NK-92 treated with Interleukin-12 subunit alpha and Interleukin-12 subunit beta, amount 100 ng/mL, for 24 hours (cell line): ENCODE measurements around the gene PIBF1.
"Not testable (repeated sequence)": the region's sequence is repeated elsewhere in the genome, so short reads cannot be mapped to it uniquely, and the experiment has no call there.

ENCODE experiments used
- DNase-seq: peaks from one replicate; lab custom pipeline; 2025; lab: John Stamatoyannopoulos, UW

PIBF1 gene

DNA sequence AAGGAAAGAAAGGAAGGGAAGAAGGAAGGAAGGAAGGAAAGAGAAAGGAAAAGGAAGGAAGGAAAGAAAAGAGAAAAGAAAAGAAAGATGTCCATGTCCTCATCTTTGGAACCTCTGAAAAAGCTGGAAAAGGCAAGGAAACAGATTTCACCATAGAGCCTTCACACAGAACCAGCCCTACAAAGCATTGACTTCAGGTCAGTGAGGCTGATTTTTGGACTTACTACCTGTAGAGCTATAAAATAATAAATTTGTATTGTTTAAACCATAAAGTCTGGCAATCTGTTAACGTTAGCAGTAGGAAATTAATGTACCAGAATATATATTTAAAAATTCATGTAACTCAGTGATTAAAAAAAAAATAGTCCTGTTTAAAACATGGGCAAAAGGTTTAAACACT lies 130.0 kb downstream of the PIBF1 start:
- no peak for DNase-seq

DNA sequence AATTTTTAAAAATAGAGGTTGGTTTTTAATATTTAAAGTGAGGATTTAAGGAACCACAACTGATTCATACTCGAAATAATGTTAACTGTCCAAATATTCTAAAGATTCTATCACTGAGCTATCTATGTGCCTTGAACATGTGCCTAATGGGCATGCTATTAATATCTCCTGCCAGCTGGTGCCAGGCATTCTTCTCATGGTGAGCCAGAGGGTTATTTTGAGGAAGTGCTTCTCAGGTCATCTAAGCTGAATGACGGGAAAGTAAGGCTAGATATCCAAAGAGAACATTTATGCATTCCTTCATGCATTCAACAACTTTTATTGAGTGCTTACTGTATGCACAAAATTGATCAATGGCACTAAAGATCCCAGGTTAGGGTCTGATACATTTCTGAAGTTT lies 138.2 kb downstream of the PIBF1 start:
- DNase-seq, result no peak

DNA sequence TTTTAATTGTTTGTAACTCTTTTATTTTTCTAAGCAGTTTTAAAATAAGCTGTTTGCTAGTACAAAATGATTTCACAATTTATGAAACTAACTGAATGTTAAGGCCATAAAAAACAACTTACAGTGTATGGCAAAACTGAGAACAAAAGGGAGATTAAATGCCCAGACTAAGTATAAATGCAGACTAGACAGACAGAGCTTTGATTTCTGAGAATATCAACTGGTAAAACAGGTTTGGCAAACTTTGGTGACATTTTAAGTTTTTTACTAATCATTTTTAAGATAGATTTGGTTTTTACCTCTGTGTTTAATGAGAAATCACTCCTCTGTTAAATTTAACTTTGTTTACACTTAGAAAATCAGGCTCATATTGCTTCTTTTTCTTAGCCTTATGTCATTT lies 149.4 kb downstream of the PIBF1 start:
- no peak for DNase-seq

DNA sequence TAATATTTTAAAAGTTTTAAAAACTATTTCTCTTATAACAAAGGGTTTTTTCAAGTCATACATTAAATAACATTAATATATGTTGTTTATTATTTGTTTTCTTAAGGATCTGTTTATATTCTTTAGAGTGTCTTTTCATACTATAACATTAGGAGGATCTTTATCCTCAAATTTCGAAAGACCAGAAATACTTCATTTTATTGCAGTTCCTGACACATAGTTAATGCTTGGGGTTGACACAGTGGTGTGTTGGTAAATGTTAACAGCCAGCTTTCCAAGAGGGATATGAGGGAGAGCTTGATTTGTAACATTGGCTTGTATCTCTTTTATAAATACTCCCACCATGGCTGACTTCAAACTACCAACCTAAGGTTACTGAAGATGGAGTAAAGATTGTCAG lies 150.3 kb downstream of the PIBF1 start:
- no peak for DNase-seq

DNA sequence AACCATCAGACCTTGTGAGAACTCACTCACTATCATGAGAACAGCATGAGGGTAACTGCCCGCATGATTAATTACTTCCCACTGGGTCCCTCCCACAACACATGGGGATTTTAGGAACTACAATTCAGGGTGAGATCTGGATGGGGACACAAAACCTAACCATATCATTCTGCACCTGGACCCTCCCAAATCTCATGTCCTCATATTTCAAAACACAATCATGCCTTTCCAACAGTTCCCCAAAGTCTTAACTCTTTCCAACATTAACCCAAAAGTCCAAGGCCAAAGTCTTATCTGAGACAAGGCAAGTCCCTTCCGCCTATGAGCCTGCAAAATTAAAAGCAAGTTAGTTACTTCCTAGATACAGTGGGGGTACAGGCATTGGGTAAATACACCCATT lies 164.3 kb downstream of the PIBF1 start:
- not testable (repeated sequence) for DNase-seq

DNA sequence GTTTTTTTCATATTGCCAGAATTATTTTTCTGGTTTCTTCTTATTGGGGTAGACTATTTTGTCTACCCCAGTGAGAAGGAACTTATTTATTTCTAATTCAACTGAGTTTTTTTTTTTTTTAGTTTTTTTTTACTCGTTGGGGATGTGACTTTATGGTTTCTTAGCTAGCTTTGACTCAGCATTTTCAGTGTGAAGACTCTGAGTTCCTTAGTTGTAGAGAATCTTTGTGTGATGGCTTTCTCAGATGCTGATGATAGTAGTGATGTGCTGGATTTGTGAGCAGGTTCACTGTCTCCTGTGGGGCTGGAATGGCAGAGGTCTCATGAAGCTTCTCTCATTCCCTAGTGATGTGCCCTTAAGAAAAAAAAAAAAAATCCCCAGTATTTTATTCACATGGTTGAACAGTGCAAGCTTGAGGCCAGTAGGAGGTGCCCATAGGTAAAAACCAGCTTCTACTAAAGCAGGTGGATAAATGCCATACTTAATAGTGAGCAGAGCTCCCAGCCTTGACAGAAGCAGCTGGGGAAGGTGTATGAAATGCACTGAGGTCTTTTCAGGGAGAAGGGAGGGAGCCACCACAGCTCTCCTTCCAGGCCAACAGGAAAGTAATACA lies 170.7 kb downstream of the PIBF1 start:
- DNase-seq, result no peak

DNA sequence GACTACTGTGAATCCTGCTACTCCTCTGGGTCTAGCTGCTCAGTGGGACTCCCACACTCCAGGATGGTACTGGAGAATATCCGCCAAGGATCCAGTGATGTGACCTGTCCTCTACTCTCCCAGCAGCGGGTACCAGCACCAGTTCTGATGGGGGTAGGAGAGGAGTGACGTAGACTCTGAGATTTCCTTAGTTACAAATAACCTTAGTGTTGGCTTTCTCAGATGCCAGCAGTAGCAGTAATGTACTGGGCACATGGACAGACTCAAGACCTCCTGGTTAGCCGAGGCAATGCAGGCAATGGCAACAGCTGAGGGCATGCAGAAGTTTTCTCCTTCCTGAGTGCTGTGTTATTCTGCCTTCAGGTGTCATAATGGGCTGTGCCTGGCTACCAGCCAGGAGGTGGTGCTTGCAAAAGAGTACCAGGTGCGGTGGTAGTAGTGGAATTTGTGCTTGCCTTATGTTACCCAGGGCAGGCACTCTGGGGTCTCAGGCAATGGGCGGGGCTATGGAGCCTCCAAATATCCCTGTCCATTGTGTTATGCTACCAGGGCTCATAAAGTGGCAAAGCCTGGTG lies 171.5 kb downstream of the PIBF1 start:
- DNase-seq, result no peak

DNA sequence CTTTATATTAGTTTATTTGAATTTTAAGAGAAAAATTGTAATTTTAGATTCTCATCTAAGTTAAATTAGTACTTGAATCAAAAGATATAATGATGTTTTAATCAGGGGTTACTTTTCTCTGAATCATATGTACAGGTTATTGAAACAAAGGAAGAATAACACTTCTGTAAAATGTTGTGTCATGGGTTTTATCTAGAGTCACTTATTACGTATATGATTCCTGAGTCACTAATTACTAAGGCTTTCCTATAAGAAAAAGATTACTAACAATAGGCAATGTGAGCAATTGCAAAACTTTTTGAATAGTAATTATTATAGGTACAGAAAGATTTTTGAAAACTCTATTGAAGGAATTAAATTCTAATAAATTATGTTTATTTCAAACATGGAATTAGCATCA lies 177.7 kb downstream of the PIBF1 start:
- DNase-seq, result no peak

DNA sequence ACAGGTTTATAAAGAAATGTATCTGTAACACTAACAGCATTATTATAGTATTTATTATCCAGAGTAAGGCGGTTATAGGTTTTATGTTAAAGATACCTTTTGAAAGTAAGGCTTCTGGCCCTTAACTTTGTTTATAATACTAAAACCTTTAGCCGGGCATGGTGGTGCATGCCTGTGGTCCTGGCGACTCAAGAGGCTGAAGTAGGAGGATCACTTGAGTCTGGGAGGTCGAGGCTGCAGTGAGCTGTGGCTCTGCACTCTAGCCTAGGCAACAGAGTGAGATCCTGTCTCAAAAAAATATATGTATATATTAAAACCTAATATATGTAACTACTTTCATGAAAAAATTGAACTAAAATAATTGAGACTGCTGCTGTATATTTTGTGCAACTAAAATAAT lies 178.2 kb downstream of the PIBF1 start:
- DNase-seq, result no peak

DNA sequence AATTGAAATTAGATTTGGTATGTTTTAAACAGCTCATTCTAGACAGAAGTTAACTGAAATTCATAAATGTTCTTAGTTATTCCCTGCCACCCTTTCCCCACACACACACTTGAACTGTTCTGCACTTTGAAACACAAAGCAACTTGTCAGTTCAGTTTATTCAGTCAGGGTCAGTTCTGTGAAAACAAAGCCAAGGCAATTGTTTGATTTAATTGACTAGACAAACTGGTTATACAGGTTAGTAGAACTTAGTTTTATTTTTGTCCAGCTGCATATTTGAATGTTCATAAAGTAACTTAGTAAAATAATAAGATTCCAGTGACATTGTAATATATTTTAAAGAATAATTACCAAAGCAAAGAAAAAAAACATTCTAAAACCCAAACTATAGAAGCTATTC lies 178.6 kb downstream of the PIBF1 start:
- DNase-seq, result no peak

DNA sequence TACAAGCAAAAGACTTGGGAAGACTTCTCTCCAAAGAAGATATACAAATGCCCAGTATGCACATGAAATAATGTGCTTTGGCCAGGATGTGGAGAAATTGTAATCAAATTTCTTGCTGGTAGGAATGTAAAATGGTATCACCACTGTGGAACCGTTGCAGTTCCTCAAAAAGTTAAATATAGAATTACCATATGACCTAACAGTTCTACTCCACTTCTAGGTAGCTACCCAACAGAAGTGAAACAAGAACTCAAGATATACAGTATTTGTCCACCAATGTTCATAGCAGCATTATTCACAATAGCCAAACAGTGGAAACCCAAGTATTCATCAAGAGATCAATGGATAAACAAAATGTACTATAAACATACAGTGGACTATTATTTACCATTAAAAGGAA lies 181.8 kb downstream of the PIBF1 start:
- no peak for DNase-seq

DNA sequence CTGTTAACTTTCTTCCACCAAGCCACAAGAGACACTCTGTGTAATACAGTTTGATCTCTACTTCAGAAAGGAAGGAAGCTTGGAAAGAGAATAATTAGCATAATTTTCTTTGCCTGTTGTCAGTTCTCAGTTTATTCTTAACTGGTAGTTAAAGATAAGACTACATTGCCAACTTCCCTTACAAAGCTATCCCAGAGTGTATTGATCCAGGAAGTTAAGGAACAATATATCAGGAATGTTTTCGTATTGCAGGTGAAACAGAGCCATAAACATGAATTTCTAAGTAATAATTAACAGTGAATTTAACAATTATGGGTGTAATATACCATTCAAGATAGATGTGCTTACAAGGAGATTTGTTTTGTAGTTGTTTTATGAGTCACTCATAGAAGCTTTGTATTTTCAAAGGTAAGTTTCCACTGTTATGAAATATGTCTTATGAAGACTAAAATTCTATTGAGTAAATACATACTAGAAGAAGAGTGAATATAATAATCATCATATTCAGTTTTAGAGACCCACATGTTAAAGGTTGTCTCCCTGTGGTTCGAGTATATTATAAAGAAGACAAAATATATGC lies 188.5 kb downstream of the PIBF1 start:
- no peak for DNase-seq

DNA sequence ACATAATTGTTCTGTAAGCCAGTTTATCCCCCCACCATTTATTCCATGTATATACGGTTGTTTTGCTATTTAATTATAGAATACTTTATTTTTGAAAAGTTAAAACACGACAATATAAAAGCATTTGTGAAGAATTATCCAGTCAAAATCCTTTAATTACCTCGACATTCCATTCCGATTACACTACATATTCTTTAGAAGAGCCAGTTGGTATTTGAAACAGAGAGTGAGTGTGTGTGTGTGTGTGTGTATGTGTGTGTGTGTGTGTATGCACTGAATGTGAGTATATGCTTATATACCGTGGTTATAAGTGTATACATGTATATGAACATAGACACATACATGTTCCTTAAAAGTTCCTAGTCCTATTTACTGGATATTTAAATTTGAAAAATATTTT lies 189.0 kb downstream of the PIBF1 start:
- DNase-seq, result no peak

DNA sequence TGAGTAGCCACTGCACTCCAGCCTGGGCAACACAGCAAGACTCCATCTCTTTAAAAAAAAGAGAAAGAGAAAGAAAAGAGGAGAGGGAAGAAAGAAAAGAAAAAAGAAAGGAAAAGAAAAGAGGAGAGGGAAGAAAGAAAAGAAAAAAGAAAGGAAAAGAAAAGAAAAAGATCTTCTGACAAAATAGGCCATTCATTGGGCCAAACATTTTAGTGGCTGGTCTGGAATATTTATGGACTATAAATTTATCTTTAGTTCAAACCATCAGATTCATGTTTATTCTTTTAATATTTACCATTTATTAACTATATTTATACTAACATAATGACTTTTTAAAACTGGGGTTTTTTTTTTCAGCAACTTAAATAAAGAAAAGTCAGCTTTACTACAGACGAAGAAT lies 191.3 kb downstream of the PIBF1 start:
- DNase-seq, result no peak

DNA sequence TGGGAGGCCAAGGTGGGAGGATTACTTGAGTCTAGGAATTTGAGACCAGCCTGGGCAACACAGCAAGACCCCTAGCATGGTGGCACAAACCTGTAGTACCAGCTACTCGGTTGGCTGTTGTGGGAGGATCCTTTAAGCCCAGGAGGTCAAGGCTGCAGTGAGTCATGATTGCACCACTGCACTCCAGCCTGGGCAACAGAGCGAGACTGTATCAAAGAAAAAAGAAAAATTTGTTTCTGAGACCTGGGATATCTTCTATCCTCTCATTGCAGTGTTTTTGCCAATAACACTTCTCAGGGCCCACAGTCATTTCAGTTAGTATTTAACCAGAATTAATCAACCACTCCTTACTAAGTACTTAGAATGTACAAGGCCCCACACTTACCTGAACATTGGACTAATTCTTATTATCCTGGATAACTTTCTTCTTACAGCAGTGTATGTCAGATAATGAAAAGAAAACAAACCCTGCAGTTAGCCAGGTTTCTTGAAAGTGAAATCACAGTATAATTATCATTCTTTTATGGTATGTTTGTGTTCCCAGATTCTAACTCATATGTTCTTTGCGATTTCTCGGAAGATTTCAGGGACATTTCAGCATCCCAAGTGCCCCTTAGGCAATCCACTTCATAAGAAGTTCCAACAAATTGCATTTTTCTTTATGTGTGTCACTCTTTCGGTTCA lies 201.3 kb downstream of the PIBF1 start:
- no peak for DNase-seq

DNA sequence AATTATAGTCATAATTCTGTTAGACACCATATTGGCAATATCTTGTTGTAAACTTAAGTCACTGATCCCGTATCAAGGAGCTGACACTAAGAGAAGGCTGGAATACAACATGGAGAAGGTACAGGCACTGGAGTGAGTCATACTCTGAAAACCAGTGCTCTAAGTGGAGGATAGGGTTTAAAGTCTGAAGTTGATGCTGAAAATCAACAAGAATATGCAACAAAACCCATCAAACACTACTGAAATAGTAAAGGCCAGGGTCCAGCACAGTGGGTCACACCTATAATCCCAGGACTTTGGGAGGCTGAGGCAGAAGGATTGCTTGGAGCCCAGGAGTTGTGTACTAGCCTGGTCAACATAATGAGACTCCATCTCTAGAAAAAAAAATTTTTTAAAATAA lies 203.7 kb downstream of the PIBF1 start:
- no peak for DNase-seq

DNA sequence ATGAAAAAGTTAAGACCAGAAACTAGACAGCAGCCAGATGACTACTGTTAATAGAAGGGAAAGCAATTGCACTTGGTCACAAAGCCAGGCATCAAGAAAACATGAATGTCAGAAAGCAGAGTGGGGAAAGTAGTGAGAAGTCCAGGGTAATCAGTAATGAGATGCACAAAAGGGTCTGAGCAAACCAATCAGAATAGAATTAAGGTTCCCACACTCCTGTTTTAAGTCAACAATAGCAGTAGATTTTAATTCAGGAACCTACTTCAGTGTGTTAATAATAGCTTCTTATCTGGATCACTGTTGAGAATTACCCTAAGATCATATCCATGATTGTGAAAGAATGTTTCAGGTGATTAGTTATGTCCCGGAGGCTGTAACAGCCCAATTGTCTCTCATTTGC lies 204.3 kb downstream of the PIBF1 start:
- DNase-seq, result no peak

DNA sequence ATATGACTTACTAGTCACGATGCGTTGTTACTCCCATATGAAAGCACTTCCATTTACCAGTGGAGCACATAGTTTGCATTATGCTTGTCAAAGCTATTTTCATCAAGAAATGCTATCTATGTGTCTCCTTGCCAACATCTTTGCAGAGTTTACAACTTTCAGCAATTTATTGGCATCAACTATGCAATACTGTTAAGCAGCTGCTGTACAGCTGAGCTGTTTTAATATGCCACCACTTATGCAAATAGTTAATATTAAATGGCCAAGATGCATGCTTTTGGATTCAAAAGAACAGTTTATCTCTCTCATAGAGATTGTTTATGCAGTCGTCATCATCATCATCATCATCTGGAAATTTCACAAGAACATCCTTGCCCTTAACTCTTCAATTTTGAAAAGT lies 209.0 kb downstream of the PIBF1 start:
- DNase-seq, result no peak

DNA sequence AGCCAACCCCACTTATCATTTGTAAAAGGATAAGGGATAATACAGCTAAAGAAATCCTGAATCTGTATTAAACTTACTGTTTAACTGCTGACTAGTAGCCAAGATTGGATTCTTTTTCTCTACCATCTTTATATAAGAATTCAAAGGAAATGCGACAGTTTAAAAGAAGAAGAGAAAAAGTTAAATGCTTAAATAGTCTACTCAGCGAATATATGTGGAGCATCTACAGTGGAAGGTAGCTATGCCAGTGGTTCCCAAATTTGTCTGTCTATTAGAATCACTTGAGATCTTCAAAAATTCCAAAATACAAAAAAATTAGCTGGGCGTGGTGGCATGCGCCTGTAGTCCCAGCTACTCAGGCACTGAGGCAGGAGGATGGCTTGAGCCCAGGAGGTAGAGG lies 216.1 kb downstream of the PIBF1 start:
- no peak for DNase-seq

DNA sequence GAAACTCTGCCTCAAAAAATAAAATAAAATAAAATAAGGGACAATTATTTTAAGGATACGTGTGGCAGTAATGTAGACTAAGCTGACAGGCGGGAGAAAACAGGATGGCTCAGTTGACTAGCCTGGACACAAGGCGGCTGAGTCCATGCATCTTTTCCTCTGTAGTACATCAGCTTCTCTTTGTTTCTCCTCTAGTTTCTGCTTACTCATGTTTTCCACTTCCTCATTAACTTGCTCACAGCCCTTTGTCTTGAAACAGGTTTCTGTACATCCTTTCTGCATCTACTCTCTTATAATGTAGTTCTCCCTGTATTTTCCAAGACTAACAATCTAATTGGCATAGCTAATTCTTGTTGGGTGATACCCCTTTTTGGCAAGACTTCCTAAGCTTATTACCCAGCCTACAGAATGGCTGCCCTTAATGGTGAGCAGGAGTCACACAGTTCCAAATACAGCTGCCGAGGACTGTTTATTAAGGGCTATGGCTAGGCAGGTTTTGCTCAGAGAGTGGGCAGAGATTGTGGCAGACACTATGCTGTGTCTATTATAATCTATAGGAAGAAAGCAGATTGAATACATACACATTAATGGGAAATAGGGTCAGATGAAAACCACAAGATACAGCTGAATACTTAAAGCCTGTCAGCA lies 218.2 kb downstream of the PIBF1 start:
- no peak for DNase-seq

DNA sequence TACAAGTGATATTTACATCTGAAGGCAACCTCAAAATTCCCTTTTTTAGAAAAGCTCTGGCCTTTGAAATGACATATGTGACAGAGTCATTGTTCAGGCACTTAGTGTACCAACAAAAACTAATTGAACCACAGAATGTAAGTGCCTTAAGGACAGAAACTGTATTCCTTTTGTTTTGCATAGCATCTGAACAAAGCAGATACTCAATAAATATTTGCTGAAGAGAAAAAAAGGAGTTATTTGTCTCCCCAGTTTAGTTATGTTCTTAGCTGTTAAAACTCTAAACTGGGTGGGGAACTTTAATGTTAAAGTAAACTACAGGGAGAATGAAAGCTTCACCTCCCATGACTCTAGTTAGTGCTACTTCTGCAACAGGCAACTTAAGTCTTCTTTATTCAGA lies 220.0 kb downstream of the PIBF1 start:
- no peak for DNase-seq

DNA sequence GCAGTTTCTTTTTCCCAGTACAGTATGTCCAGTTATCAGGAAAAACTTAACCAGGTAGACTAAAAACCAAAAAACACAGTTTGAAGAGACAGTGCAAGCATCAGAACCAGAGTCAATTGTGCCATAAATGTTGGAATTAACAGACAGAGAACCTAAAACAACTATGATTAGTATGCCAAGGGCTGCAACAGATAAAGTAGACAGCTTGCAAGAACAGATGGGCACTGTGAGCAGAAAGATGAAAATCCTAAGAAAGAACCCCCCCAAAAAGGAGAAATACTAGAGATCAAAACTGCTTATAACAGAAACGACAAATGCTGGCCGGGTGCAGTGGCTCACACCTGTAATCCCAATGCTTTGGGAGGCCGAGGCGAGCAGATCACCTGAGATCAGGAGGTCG lies 229.8 kb downstream of the PIBF1 start:
- DNase-seq, result no peak

DNA sequence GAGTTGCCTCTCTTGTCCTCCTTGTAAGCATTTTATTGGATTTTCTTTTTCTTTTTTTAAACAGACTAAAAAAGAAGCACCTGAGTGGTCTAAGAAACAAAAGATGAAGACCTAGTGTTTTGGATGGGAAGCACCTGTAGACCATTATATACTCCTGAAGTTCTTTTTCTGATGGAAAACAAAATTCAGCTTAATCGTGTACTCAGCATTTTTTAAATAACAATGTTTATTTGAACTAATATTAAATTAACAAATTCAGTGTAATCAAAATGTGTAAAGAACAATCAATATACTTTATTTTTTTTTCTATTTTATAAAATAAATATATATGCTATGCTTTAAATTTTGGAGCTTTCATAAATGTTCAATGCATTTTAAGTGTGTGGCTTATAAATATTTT lies 233.9 kb downstream of the PIBF1 start:
- DNase-seq, result no peak
